ENCODE results near the gene ACKR1.

The ACKR1 gene

GRCh38 chr1:159248311-159248710 is 43.6 kb downstream of the ACKR1 start:
- Histone ChIP-seq H3K27ac (ENCODE audit: low read depth, low read length, poor library complexity, severe bottlenecking) (no peak overlapping the region), H3F3A (ENCODE audit: insufficient read depth, low read length) (no peaks in the 10 kb centered on the region), H3K9me2 (ENCODE audit: low read depth, low read length) (no peaks in the 10 kb centered on the region), H3K27me3 (ENCODE audit: insufficient read depth, low read length) (no peaks in the 10 kb centered on the region), H4K20me1 (ENCODE audit: insufficient read depth, low read length) (no peaks in the 10 kb centered on the region), H3K4me3 (ENCODE audit: low read depth, low read length, poor library complexity, severe bottlenecking) (no peak overlapping the region), H3K36me3 (ENCODE audit: insufficient read depth, low read length) (no peaks in the 10 kb centered on the region), H3K79me2 (ENCODE audit: insufficient read depth, low read length) (no peaks in the 10 kb centered on the region), H3K9ac (ENCODE audit: low read length) (no peak overlapping the region), H3K4me2 (ENCODE audit: low read length) (no peak overlapping the region), H3K9me3 (ENCODE audit: low read length) (no peaks in the 10 kb centered on the region), H2AFZ (ENCODE audit: low read length) (no peak overlapping the region), H3K4me1 (ENCODE audit: insufficient read depth, low read length, severe bottlenecking) (no peaks in the 10 kb centered on the region)
- no peak for TF ChIP-seq EZH2 (IDR thresholded peaks at IDR 0.05; ENCODE audit: borderline replicate concordance, low read length)
- TF ChIP-seq, protein P1, sequence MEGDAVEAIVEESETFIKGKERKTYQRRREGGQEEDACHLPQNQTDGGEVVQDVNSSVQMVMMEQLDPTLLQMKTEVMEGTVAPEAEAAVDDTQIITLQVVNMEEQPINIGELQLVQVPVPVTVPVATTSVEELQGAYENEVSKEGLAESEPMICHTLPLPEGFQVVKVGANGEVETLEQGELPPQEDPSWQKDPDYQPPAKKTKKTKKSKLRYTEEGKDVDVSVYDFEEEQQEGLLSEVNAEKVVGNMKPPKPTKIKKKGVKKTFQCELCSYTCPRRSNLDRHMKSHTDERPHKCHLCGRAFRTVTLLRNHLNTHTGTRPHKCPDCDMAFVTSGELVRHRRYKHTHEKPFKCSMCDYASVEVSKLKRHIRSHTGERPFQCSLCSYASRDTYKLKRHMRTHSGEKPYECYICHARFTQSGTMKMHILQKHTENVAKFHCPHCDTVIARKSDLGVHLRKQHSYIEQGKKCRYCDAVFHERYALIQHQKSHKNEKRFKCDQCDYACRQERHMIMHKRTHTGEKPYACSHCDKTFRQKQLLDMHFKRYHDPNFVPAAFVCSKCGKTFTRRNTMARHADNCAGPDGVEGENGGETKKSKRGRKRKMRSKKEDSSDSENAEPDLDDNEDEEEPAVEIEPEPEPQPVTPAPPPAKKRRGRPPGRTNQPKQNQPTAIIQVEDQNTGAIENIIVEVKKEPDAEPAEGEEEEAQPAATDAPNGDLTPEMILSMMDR (IDR thresholded peaks at IDR 0.05; ENCODE audit: low read length): no peak

DNA sequence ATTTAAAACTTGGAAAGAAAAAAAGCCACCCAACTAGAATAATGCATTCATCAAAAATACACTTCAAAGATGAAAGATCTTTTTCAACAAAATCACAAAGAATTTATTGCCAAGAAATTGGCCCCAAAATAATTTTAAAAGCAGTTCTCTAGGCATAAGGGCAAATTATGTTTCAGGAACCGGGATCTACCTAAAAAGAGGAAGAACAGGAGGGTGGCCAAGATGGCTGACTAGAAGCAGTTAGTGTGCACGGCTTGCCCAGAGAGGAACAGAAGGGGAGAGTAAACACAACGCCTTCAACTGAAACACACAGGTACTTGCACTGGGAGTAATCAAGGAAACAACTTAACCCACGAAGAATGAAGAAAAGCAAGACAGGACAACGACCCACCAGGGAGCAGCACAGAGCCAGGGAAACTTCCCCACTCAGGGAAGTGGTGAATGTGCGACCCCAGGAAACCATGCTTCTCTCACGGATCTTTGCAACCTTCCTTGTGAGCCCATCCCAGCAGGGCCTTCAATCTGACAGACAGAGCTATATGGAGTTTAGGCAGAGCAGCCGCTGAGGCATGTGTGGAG is 46.1 kb downstream of the ACKR1 start:
- H2AFZ ChIP-seq (ENCODE audit: low read length): no peak overlapping the region
- no peak overlapping the region for H3K4me3 ChIP-seq (ENCODE audit: low read depth, low read length, poor library complexity, severe bottlenecking)
- H3K27ac ChIP-seq (ENCODE audit: low read depth, low read length, poor library complexity, severe bottlenecking): no peak overlapping the region
- H3K79me2 ChIP-seq (ENCODE audit: insufficient read depth, low read length): no peaks in the 10 kb centered on the region
- H3K9me3 ChIP-seq (ENCODE audit: low read length): no peaks in the 10 kb centered on the region
- no peak overlapping the region for H3K9ac ChIP-seq (ENCODE audit: low read length)
- no peaks in the 10 kb centered on the region for H3K9me2 ChIP-seq (ENCODE audit: low read depth, low read length)
- no peak overlapping the region for H3K4me2 ChIP-seq (ENCODE audit: low read length)
- no peak for TF ChIP-seq EZH2 (IDR thresholded peaks at IDR 0.05; ENCODE audit: borderline replicate concordance, low read length)
- TF ChIP-seq, protein P1 (IDR thresholded peaks at IDR 0.05; ENCODE audit: low read length): no peak
- H4K20me1 ChIP-seq (ENCODE audit: insufficient read depth, low read length): no peaks in the 10 kb centered on the region
- no peaks in the 10 kb centered on the region for H3K36me3 ChIP-seq (ENCODE audit: insufficient read depth, low read length)
- H3K4me1 ChIP-seq (ENCODE audit: insufficient read depth, low read length, severe bottlenecking): no peaks in the 10 kb centered on the region
- H3F3A ChIP-seq (ENCODE audit: insufficient read depth, low read length): no peaks in the 10 kb centered on the region
- H3K27me3 ChIP-seq (ENCODE audit: insufficient read depth, low read length): no peaks in the 10 kb centered on the region

All from OCI-LY1 (cell line).